Measurements from ENCODE around the gene NUP214.
"Not testable (repeated sequence)": the region's sequence is repeated elsewhere in the genome, so short reads cannot be mapped to it uniquely, and the experiment has no call there.

Gene NUP214

DNA sequence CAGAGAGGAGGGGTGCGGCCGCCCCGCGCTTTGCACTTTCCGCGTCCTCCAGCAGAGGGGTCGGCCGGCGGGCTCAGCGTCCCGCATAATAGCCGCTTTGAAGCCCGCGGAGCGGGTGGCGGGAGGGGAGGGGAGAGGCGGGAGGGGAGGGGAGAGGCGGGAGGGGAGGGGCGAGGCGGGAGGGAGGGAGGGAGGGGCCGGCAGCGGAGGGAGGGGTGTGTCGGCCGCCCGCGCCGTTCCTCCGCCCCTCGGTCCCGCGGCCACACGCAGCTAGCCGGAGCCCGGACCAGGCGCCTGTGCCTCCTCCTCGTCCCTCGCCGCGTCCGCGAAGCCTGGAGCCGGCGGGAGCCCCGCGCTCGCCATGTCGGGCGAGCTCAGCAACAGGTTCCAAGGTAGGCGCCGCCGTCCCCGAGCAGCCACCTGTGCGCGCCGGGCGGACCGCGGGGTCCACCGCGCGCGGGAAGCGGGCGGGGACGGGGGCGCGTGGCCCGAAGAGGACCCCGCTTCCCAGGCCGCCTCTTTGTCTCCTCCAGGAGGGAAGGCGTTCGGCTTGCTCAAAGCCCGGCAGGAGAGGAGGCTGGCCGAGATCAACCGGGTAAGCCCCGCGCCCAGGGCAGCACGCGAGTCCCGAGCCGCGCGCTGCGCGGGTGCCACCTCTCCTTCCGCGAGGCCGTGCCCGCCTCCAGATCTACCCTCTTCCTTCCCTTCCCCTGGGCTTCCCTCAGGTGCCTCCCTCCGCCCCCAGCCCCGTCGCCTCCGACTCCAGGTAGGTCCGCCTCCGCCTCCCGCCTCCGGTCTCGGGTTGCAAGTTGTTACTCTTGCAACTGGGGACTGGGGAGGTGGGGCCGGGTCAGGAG is 28.9 kb upstream of the NUP214 start, which contains the start of gene AIF1L:
Gene AIF1L (plus strand): TSS at position 263 of the 857 bp plus-strand sequence. CDS start 99 bp downstream, at position 362.
- peak in 2 of 3 donors; percentile 20 to 48 for DNase-seq

DNA sequence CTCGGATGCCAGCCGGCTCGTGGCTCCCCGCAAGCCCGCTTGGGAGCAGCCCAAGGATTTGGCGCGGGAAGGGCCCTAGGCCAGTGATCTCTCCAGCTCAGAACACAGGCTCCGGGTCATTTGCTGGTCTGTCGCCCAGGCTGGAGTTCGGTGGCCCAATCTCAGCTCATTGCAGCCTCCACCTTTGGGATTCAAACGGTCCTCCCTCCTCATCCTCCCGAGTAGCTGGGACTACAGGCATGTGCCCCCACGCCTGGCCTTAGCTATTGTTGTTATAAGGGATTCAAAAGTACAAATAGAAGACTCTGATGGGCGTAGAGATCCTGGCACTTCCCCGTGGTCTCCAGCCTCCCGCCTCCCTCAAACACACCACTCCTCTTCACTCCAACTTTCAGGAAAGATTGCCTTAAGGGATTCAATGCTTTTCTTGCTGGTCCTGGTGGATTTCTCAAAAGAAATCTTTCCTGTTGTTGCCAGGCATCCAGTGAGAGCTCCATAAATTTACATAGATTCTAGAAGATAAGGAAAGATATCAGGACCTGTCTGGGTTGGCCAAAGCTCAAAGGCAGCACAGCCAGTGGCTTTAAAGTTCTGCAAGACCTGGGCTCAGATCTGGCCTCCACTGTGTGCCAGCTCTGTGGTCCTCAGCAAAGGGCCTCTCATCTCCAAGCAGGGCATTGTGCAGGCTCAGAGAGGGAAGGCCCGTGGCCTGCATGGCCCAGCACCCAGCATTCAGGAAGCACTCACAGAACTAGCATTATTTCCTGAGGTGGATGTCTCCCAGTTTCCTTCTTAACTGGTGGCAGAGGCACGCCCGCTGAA is 28.0 kb upstream of the NUP214 start:
- no peak for DNase-seq

DNA sequence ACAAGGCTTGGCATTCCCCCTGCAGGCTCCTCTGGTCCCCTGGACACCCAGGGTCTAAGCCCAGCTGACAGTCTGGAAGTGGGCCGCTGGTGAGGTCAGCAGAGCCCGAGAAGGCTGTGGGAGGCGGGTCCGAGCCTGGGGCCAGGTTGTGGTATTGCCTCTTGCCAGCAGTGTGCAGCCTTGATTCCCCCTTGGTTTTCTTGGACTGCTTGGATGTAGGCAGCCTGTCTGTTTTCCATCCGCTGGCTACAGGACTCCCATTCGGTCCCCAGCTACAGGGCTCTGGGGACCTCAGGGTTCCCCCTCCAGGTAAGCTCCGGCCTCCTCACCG is 27.5 kb upstream of the NUP214 start:
- DNase-seq = no peak

DNA sequence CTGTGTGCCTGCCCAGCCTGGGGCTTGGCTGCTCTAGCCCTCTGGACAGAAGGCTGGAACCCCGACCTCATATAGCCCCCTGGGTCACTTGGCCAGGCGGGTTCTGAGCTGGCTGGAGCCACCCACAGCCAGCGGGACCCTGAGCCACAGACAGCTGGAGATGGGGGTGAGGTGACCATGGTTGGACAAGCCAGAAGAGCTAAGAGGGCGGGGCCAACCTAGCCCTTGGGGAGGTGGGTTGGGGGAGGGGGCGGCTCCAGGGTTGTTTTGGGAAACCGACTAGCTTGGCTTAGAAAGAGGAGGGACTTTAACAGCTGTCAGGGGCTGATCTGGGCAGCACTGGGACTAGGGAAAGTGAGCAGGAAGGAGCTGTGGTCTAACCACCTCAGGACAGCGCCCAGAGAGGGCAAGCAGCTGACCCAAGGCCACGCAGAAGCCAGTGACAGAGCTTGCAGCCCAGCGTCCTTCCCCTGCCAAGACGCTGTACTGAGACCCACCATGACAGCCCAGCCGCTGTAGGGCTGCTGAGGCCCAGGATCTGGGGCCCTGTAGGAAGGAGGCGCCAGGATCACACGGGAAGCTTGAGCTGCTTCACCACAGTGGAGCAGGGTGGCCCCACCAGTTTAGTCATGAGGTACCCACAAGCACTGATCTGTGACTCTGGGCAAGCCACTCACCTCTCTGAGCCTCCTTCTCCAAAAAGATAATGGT is 26.8 kb upstream of the NUP214 start:
- DNase-seq = no peak

DNA sequence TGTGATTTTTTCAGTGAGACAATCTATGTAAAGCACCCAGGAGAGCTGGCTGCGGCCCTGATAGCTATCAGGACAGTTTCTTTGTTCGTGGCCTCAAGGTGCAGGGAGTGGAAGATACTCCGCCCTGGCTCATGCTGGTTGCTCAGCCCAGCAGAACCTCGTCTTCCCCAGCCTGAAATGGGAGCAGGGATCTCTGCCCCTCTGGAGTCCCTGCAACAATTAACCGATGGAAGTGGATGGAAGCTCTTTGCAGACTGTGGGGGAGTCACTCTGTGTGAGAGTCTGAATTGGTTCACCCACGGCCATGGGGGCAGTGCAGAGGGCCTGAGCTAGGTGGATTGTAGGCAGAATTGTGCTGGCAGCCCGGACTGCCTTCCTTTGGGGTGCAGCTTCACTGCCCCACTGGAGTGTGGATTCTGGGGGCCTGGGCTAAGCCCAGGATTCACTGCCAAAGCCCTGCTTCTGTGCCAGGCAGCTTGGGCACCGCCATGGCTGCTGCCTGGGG is 26.2 kb upstream of the NUP214 start:
- no peak for DNase-seq

DNA sequence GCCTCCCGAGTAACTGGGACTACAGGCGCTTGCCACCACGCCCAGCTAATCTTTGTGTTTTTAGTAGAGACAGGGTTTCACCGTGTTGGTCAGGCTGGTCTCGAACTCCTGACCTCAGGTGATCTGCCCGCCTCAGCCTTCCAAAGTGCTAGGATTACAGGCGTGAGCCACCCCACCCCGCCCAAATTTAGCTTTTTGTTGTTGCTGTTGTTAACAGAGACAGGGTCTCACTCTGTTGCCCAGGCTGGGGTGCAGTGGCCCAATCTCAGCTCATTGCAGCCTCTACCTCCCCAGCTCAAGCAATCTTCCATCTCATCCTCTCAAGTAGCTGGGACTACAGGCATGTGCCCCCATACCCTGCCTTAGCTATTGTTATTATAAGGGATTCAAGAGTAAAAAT is 25.5 kb upstream of the NUP214 start:
- not testable (repeated sequence) for DNase-seq

DNA sequence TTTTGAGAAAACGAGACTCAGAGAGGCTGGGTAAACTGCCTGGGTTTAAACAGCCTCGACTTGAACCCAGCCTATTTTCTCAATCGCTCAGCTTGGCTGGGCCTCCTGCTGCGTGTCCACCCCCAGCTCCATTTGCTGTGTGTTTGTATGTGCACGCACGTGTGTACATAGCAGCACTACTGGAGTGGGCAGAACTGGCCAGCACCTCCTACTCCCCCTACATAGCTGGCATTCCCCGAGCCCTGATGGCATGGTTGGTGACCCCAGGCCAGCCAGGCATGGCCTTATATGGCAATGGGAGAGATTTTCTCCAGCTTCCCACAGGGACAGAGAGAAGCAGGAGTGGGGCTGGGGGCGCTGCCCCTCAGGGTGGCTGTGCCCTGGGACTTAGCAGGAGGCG is 24.9 kb upstream of the NUP214 start:
- no peak for DNase-seq

DNA sequence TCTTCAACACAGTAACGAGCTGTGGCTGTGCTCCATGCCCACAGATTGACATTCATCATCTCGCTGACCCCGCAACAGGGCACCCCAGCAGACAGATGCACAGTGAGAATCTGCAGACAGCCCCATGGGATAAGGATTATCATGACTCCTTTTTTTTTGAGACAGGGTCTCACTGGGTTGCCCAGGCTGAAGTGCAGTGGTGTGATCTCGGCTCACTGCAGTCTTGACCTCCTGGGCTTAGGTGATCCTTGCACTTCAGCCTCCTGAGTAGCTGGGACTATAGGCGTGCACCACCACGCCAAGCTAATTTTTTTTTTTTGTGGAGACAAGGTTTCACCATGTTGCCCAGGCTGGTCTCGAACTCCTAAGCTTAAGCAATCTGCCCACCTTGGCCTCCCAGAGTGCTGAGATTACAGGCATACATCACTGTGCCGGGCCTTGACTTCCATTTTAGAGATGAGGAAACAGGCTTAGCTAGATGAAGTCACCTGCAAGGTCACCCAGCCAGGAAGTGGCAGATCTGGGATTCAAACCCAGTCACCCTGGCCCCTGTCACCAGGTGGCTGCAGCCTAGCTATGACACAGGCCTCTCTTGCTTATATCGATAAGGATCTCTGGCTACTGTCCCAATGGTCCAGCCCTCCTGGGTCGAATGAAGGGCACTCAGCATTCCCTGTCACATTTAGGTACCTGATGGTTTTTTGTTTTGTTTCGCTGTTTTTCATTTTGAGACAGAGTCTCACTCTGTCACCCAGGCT is 24.0 kb upstream of the NUP214 start:
- DNase-seq = no peak

DNA sequence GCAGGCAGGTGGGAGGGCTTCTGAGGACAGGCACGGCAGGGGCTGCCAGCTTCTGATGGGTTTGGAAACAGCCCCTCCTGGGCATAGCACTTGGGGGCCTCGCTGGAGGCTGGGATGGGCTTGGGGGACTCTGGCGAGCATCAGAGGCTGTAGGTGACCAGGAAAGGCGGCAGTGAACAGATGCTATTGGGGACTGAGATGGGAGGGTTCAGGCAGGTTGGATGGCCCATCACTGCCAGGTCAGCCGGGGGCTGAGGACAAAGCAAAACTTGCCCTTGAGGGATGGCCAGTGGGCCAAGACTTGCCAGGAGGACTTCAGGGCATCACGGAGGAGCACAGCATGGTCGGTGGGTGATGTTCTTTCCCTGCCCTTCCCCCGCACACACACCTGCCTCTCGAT is 22.4 kb upstream of the NUP214 start:
- DNase-seq = no peak

DNA sequence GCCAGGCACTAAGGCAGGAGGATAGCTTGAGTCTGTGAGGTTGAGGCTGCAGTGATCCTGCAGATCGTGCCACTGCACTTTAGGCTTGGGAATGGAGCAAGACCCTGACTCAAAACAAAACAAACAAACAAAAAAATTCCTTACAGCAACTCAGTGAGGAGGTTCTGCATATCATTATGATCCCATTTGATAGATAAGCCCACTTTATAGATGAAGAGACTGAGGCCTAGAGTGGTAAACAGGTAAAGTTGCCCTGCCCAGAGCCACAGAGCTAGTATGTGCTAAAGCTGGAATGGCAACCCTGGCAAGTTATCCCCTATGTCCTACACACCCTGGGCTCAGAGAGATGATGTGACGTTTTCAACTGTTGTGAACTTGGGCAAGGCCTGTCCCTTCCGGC is 21.9 kb upstream of the NUP214 start:
- DNase-seq = no peak

DNA sequence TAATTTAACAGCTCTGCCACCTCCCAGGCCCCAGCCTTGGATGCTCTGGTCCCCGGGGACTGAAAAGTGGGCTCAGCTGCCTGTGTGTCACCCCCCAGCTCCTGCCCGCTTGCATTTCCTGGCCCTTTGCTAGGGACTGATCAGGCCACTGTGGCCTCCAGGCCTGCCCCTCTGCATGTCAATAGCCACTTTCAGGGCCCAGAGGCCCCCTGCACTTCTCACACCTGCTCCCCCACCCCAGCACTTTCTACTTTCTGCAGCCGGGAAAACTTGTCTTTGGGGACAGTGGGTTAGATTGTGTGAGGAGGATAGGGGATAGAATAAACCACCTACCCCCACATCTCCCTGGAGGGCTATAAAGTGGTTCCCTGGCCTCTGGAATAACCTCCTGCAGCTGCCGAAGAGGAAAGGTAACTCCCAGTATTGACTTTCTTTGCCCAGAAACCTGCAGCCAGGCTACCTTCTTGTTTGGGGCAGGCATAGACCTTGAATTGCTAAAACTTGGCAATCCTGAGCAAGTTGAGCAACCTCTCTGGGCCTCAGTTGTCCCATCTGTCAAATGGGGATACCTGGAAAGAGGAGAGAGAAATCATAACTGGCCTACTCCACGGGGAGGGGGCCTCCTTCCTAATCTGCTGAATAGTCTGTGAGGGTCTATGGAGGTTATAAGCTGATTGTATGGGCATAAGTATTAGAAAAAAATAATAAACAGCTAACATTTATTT is 21.2 kb upstream of the NUP214 start:
- DNase-seq = no peak

DNA sequence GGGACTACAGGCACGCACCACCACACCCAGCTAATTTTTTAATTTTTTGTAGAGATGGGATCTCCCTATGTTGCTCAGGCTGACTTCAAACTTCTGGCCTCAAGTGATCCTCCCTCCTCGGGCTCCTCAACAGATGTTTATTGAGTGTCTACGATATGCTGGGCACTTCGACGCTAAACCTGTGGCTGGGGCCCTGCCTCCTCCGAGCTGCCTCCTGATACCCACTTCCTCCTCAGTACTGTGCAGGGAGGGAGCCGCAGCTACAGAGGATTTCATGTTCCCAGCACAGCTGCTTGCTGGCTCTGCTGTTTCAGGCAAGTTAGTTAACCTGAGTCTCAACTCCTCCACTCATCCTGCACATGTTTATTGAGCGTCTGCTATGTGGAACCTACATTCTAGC is 19.4 kb upstream of the NUP214 start:
- no peak for DNase-seq

DNA sequence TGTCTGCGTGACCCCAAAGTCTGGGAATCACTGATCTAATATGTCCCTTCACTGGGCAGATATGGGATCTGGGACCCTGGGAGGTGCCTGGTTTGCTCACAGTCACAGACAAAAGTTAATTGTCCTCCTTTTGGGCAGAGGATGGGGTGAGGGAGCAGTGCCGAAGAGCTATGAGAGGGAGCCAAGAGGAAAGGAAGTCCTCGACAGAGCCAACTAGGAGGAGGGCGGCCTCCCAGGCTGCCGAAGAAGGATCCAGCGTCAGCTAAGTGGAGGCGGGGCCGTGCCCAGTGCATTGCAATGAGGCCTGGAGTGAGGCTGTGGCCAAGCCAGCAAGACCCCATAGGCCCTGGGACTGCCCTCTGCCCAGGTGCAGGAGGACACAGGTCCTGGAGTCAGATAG is 17.6 kb upstream of the NUP214 start:
- DNase-seq = no peak

DNA sequence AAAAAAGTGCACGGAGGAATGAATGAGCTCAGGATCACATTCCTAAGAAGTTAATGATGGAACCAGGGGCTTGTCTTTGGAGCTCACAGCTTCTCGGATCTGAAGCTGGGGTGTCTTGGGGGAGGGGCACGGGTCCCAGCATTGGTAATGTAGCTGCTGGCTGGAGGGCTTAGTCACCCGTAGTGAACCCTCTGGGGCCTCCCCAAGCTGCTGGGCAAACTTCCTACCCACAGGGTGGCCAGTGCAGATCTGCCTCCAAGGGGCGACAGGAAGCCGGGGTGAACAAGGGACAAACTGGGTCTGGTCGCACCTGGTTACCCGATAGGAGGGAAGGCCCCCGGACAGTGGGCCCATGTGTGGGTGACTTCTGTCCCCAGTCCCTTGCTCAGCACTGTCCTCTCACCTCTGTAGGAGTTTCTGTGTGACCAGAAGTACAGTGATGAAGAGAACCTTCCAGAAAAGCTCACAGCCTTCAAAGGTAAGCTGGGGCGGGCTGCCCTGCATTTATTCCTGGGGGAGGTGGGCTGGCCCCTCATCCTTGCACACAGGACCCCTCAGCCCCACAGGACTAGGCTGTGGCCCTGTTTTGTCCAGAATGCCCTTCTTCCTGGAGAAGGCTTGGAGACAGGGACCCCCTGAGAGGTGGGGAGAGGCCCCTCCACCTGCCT is 14.1 kb upstream of the NUP214 start:
- DNase-seq = no peak

DNA sequence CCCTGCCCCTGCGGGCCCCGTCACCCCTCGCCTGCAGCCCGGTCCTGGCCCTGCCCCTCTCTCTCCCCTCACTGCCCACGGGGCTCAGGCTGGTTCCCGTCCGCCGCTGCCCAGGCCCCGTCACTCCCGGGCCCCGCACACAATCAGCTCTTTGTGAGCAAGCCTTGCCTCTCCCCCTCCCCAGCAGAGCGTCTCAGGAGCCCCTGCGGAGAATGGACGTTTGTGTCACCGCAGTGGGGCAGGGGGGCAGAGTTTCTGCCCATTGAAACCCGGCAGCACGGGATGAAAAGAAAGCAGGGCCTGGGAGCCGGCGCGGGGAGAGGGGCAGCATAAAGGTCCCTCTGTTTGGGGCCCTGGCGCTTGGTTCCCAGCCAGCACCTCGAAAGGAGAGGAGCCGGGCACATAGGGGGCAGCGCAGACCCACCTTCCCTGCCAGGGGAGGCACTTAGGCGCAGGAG is 13.5 kb upstream of the NUP214 start:
- DNase-seq = no peak

DNA sequence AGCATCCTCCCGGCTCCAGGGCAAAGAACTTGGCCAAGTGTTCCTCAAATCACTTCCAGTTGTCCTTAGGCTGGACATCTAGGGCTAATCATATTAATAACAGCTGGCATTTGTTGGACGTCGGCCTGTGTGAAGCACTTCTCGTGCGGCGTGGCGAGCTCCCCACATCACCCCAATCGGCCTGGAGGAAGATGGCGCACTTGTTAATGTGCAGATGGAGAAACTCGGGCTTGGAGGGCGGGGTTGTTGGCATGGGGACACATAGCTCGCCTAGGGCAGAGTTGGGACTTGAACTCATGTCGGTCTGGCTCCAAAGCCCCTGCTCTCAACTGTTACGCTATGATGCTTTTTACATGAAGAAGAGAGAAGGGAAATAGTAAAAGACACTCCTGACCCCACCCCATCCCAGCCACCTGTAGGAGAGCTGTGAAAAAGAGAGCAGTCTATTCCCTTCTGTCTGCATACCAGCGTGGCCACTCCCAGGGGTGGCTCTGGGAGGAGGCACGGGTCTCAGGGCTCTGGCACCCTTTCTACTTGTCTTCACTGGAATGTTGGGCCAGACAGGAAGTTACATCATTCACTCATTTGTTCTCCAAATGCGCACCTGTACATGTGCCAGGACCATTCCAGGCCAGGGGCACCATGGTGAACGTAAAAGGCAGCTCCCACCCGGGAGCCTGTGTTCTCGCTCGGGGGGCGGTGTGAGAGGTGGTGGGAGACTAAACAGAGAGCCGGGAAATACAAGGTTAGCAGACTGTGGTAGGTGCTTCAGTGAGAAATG is 12.8 kb upstream of the NUP214 start:
- no peak for DNase-seq

DNA sequence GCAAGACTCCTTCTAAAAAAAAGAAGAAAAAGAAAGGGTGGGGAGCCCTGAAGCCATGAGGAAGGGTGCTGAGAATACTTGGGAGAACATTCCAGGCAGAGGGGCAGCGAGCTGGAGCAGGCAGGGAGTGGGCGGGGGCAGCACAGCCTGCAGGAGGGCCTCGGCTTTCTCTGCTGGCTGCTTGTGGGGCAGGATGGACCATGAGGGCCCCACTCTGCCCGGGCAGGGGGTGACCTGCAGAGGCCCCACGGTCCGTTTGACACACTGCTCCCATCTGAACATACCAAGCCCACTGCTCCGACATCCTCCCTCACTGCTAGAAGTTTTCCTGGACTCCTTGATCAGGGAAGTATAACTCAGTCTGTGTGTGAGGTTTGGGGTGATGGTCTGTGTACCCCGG is 11.7 kb upstream of the NUP214 start:
- DNase-seq = no peak

DNA sequence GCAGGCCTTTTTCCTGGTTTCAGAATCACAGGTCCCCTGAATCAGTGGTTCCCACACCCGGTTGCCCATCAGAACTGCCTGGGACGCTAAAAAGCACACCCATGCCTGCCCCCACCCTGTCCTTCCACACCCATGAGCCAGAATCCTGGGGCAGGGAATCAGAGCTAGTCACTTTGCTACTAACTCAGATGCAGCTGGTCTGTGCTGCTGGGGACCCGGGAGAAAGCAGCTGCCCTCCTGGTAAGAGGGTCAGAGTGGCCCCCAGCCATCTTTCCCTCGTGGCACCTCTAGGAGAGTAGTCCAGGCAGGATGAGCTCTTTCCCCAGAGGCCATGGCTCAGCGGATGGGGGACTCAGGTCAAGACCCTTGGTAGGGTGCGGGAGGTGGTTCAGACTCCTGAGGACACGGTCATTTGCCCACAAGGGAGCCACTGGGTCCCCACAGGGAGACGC is 11.3 kb upstream of the NUP214 start:
- DNase-seq = no peak

DNA sequence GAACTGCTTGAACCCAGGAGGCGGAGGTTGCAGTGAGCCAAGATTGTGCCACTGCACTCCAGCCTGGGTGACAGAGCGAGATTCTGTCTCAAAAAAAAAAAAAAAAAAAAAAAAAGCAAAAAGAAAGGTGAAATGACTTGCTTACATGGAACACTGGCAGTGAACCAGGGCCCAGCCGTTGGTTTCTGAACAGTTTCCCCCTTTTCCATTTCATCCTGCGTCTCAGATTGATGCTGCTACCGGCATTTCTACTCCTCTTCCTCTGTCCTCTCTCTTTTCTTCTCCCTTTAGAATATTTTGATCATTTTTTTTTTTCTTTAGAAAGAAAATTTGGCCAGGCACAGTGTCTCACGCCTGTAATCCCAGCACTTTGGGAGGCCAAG is 10.0 kb upstream of the NUP214 start:
- DNase-seq = not testable (repeated sequence)

All from suppressor macrophage treated with lipopolysaccharide for 1 hour (primary cell).